BE2C (cell line): Measurements from ENCODE around the gene CDC7.

ENCODE experiments used
- DNase-seq: peaks from one replicate; pipeline ENCODE4 v3.0.0-alpha.2; 2020
- H3K27me3 ChIP-seq: fragments of 250-450 bp; sonication (Bioruptor Pico); 2 replicates; pipeline ENCODE4 v1.5.1; 2020; ENCODE audit warnings: mild to moderate bottlenecking
- H3K36me3 ChIP-seq: fragments of 250-450 bp; sonication (Bioruptor Pico); 2 replicates; pipeline ENCODE4 v1.5.1; 2020; ENCODE audit warnings: mild to moderate bottlenecking
- H3K4me1 ChIP-seq: fragments of 250-450 bp; sonication (Bioruptor Pico); 2 replicates; pipeline ENCODE4 v1.5.1; 2020
- H3K4me3 ChIP-seq: 2 replicates; pipeline ENCODE4 v1.5.1; 2011; ENCODE audit warnings: low read depth, low read length
- H3K9me3 ChIP-seq: fragments of 250-450 bp; sonication (Bioruptor Pico); 2 replicates; pipeline ENCODE4 v1.5.1; 2020
- CTCF ChIP-seq: IDR thresholded peaks from 2 replicates; pipeline ENCODE4 v1.5.1; 2012; ENCODE audit warnings: mild to moderate bottlenecking, low read depth, low read length

CDC7 gene

GRCh38 chr1:91555821-91556531 is 55.3 kb downstream of the CDC7 start:
- no peak for DNase-seq
- no peaks in the 10 kb centered on the region for H3K9me3 ChIP-seq
- H3K36me3 ChIP-seq, result no peaks in the 10 kb centered on the region
- H3K27me3 ChIP-seq, result no peaks in the 10 kb centered on the region
- H3K4me3 ChIP-seq, result no peak overlapping the region
- TF ChIP-seq CTCF, result no peak
- no peaks in the 10 kb centered on the region for H3K4me1 ChIP-seq

GRCh38 chr1:91556556-91556955 is 55.9 kb downstream of the CDC7 start:
- no peak for TF ChIP-seq CTCF
- H3K27me3 ChIP-seq, result no peaks in the 10 kb centered on the region
- H3K4me1 ChIP-seq, result no peaks in the 10 kb centered on the region
- no peak overlapping the region for H3K4me3 ChIP-seq
- no peaks in the 10 kb centered on the region for H3K9me3 ChIP-seq
- DNase-seq, result no peak
- H3K36me3 ChIP-seq, result no peaks in the 10 kb centered on the region

GRCh38 chr1:91557039-91557690 is 56.5 kb downstream of the CDC7 start:
- Histone ChIP-seq H3K9me3 (no peaks in the 10 kb centered on the region), H3K27me3 (no peaks in the 10 kb centered on the region), H3K4me1 (no peaks in the 10 kb centered on the region), H3K4me3 (no peak overlapping the region), H3K36me3 (no peaks in the 10 kb centered on the region)
- no peak for DNase-seq
- TF ChIP-seq CTCF, result no peak

GRCh38 chr1:91557826-91558225 is 57.2 kb downstream of the CDC7 start:
- no peak overlapping the region for H3K4me3 ChIP-seq
- no peaks in the 10 kb centered on the region for H3K9me3 ChIP-seq
- TF ChIP-seq CTCF, result no peak
- H3K36me3 ChIP-seq, result no peaks in the 10 kb centered on the region
- DNase-seq, result no peak
- H3K4me1 ChIP-seq, result no peaks in the 10 kb centered on the region
- H3K27me3 ChIP-seq, result no peaks in the 10 kb centered on the region

GRCh38 chr1:91559046-91559750 is 58.5 kb downstream of the CDC7 start:
- TF ChIP-seq CTCF, result no peak
- Histone ChIP-seq H3K9me3 (no peaks in the 10 kb centered on the region), H3K36me3 (no peaks in the 10 kb centered on the region), H3K27me3 (no peaks in the 10 kb centered on the region), H3K4me3 (no peak overlapping the region), H3K4me1 (no peaks in the 10 kb centered on the region)
- no peak for DNase-seq
